ENCODE measurements around the gene PACSIN1. TPM values are rescaled to one million over a fixed set of nuclear protein-coding genes. Genes with fewer than 3 reads are reported as not detected.

Gene PACSIN1
- total RNA-seq, 1 experiment from 2014 or later = 5.0 TPM

DNA sequence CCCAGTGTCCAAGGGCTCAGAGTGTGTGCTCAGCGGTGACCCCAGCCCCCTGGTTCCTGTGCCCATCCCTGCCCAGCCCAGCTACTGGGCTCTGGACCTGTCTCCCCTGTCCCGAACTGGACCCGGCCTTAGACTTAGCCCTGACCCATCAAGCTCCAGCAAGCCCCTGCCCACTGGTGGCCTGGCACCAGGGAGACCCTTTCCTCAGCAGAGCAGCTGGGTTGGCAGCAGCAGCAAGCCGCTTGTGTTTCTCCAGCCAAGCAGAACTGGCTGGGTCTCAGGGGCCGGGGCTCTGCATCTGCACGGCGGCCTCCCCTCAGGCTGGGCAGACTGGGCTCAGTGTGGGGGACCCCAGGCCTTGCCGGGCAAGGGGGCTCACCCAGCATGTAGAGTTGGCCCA lies 89.5 kb downstream of the PACSIN1 start:
- intact Hi-C loops (cut with micrococcal nuclease) = no loop called here
- Histone ChIP-seq H3K27me3 (ENCODE audit: insufficient read depth, low read length) (no peaks in the 10 kb centered on the region), H3K79me2 (ENCODE audit: insufficient read depth, low read length) (no peaks in the 10 kb centered on the region), H3K9me3 (ENCODE audit: control insufficient read depth in 1 of 2, insufficient read depth in 1 of 2, low read depth in 1 of 2, low read length in 2 of 2) (peaks cover 0 to 6% of the 10 kb centered on the region in 2 experiments; a peak in 1 of 4 replicates), H3K9ac (ENCODE audit: low read length) (no peak overlapping the region), H3K4me2 (ENCODE audit: low read length) (no peak overlapping the region), H3K4me3 (replicated peaks in 1 of 2; ENCODE audit: low read depth in 1 of 2, low read length in 2 of 2) (no peak overlapping the region), H3K36me3 (ENCODE audit: control insufficient read depth in 1 of 2, insufficient read depth in 2 of 2, low read length in 2 of 2) (no peaks in the 10 kb centered on the region), H3K4me1 (ENCODE audit: control insufficient read depth in 1 of 2, insufficient read depth in 2 of 2, low read length in 2 of 2) (peaks cover 0 to 1% of the 10 kb centered on the region in 2 experiments; a peak in 2 of 4 replicates), H2AFZ (ENCODE audit: low read depth, low read length, poor library complexity, severe bottlenecking) (no peak overlapping the region), H4K20me1 (ENCODE audit: insufficient read depth) (no peaks in the 10 kb centered on the region), H3K27ac (ENCODE audit: low read depth, low read length) (no peak overlapping the region), H3K9me2 (ENCODE audit: insufficient read depth) (no peaks in the 10 kb centered on the region)
- no TSS peak for BruUV-seq (replicated peaks)
- POLR2A ChIA-PET = no interaction called here
- CTCF ChIA-PET = no interaction called here
- no peak for ATAC-seq
- RAD21 ChIA-PET (ENCODE audit: low non-redundant PET in 1 of 2, low total read pairs in 2 of 2, uncharacterized antibody in 2 of 2, unreplicated experiment in 2 of 2) = no interaction called here
- no peak for TF ChIP-seq ELF1 (IDR thresholded peaks at IDR 0.05; ENCODE audit: borderline replicate concordance, low read depth)
- no peak for TF ChIP-seq ZNF274 (IDR thresholded peaks at IDR 0.05; ENCODE audit: low read depth, low read length)
- TF ChIP-seq EGR1 (IDR thresholded peaks at IDR 0.05; ENCODE audit: low read depth) = no peak
- no peak for TF ChIP-seq POLR2A (IDR thresholded peaks at IDR 0.05; ENCODE audit: borderline replicate concordance, extremely low read depth, insufficient read depth, insufficient read length)
- TF ChIP-seq SIN3A (IDR thresholded peaks at IDR 0.05; ENCODE audit: low read depth) = no peak
- no peak for TF ChIP-seq JUND (IDR thresholded peaks at IDR 0.05)
- TF ChIP-seq, protein P1, sequence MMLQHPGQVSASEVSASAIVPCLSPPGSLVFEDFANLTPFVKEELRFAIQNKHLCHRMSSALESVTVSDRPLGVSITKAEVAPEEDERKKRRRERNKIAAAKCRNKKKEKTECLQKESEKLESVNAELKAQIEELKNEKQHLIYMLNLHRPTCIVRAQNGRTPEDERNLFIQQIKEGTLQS (IDR thresholded peaks at IDR 0.05) = no peak
- no peak for TF ChIP-seq YY1 (IDR thresholded peaks at IDR 0.05; ENCODE audit: extremely low read depth, insufficient replicate concordance, low read depth, low read length)
- no peak for TF ChIP-seq SP1 (IDR thresholded peaks at IDR 0.05; ENCODE audit: low read depth)
- TF ChIP-seq TCF7L2 (IDR thresholded peaks at IDR 0.05; ENCODE audit: borderline replicate concordance, extremely low read depth, insufficient read depth, insufficient read length) = no peak
- TF ChIP-seq, protein P2, sequence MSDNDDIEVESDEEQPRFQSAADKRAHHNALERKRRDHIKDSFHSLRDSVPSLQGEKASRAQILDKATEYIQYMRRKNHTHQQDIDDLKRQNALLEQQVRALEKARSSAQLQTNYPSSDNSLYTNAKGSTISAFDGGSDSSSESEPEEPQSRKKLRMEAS (IDR thresholded peaks at IDR 0.05) = no peak
- TF ChIP-seq EZH2 (IDR thresholded peaks at IDR 0.05) = no peak
- TF ChIP-seq ZFX (IDR thresholded peaks at IDR 0.05) = no peak
- no peak for TF ChIP-seq CEBPB (IDR thresholded peaks at IDR 0.05; ENCODE audit: low read depth)
- TF ChIP-seq, protein P3, sequence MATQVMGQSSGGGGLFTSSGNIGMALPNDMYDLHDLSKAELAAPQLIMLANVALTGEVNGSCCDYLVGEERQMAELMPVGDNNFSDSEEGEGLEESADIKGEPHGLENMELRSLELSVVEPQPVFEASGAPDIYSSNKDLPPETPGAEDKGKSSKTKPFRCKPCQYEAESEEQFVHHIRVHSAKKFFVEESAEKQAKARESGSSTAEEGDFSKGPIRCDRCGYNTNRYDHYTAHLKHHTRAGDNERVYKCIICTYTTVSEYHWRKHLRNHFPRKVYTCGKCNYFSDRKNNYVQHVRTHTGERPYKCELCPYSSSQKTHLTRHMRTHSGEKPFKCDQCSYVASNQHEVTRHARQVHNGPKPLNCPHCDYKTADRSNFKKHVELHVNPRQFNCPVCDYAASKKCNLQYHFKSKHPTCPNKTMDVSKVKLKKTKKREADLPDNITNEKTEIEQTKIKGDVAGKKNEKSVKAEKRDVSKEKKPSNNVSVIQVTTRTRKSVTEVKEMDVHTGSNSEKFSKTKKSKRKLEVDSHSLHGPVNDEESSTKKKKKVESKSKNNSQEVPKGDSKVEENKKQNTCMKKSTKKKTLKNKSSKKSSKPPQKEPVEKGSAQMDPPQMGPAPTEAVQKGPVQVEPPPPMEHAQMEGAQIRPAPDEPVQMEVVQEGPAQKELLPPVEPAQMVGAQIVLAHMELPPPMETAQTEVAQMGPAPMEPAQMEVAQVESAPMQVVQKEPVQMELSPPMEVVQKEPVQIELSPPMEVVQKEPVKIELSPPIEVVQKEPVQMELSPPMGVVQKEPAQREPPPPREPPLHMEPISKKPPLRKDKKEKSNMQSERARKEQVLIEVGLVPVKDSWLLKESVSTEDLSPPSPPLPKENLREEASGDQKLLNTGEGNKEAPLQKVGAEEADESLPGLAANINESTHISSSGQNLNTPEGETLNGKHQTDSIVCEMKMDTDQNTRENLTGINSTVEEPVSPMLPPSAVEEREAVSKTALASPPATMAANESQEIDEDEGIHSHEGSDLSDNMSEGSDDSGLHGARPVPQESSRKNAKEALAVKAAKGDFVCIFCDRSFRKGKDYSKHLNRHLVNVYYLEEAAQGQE (IDR thresholded peaks at IDR 0.05; ENCODE audit: low read depth) = no peak
- TF ChIP-seq, protein P4, sequence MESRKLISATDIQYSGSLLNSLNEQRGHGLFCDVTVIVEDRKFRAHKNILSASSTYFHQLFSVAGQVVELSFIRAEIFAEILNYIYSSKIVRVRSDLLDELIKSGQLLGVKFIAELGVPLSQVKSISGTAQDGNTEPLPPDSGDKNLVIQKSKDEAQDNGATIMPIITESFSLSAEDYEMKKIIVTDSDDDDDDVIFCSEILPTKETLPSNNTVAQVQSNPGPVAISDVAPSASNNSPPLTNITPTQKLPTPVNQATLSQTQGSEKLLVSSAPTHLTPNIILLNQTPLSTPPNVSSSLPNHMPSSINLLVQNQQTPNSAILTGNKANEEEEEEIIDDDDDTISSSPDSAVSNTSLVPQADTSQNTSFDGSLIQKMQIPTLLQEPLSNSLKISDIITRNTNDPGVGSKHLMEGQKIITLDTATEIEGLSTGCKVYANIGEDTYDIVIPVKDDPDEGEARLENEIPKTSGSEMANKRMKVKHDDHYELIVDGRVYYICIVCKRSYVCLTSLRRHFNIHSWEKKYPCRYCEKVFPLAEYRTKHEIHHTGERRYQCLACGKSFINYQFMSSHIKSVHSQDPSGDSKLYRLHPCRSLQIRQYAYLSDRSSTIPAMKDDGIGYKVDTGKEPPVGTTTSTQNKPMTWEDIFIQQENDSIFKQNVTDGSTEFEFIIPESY (IDR thresholded peaks at IDR 0.05; ENCODE audit: extremely low read depth, insufficient replicate concordance, low read length) = no peak
- no peak for TF ChIP-seq POLR2AphosphoS5 (IDR thresholded peaks at IDR 0.05; ENCODE audit: low read depth, low read length)
- DNase-seq (ENCODE audit: low read depth, low spot score) = no peak
